ENCODE measurements around the gene NARF. TPM values are rescaled to one million over a fixed set of nuclear protein-coding genes. Genes with fewer than 3 reads are reported as not detected.

NARF gene
- total RNA-seq, 1 experiment from 2014 or later = 96.7 TPM

DNA sequence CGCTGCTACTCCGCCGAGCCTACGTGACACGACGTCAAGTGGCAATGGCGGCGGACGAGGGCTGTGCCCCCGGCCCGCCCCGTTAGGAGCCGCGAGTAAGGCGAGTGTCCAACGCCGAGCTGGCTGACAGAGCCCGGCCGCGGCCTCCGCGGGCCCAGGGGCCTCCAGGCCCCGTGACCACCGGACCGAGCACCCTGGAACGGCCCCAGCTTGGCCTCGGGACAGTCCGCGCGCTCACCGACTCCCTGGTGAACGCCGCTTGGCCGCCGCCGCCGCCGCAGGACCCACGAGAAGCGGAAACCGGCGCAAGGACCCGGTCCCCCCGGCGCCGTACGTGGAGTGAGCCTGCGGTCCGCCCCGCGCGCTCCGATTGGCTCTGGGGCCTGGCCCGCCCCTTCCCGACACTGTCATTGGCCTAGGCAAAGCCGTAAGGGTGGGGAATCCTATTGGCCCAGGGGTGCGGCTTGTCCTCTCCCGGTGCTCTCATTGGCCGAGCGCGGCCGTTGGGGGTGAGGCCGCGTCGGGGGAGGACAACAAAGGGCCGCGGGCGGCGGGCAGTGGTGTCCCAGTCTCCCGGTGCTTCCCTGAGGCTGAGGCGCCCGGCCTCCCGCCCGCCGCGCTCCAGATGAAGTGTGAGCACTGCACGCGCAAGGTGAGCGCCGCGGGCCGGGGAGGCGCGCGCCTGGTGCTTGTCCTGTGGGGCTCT is at the start of gene NARF (continued):
- no peak; the same call in 1 of the 2 replicates for TF ChIP-seq TEAD1 (CRISPR knock-in tag; IDR thresholded peaks at IDR 0.05)
- TF ChIP-seq SOX15 (CRISPR knock-in tag; IDR thresholded peaks at IDR 0.05) = no peak
- TF ChIP-seq NFE2L1 (CRISPR knock-in tag; IDR thresholded peaks at IDR 0.05) = no peak
- TF ChIP-seq, protein P1, sequence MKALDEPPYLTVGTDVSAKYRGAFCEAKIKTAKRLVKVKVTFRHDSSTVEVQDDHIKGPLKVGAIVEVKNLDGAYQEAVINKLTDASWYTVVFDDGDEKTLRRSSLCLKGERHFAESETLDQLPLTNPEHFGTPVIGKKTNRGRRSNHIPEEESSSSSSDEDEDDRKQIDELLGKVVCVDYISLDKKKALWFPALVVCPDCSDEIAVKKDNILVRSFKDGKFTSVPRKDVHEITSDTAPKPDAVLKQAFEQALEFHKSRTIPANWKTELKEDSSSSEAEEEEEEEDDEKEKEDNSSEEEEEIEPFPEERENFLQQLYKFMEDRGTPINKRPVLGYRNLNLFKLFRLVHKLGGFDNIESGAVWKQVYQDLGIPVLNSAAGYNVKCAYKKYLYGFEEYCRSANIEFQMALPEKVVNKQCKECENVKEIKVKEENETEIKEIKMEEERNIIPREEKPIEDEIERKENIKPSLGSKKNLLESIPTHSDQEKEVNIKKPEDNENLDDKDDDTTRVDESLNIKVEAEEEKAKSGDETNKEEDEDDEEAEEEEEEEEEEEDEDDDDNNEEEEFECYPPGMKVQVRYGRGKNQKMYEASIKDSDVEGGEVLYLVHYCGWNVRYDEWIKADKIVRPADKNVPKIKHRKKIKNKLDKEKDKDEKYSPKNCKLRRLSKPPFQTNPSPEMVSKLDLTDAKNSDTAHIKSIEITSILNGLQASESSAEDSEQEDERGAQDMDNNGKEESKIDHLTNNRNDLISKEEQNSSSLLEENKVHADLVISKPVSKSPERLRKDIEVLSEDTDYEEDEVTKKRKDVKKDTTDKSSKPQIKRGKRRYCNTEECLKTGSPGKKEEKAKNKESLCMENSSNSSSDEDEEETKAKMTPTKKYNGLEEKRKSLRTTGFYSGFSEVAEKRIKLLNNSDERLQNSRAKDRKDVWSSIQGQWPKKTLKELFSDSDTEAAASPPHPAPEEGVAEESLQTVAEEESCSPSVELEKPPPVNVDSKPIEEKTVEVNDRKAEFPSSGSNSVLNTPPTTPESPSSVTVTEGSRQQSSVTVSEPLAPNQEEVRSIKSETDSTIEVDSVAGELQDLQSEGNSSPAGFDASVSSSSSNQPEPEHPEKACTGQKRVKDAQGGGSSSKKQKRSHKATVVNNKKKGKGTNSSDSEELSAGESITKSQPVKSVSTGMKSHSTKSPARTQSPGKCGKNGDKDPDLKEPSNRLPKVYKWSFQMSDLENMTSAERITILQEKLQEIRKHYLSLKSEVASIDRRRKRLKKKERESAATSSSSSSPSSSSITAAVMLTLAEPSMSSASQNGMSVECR (CRISPR knock-in tag; IDR thresholded peaks at IDR 0.05; ENCODE audit: borderline replicate concordance) = peak; percentile 53; the same call in 1 of the 2 replicates
- TF ChIP-seq TP53 (CRISPR knock-in tag; IDR thresholded peaks at IDR 0.05) = no peak
- TF ChIP-seq, protein P2, sequence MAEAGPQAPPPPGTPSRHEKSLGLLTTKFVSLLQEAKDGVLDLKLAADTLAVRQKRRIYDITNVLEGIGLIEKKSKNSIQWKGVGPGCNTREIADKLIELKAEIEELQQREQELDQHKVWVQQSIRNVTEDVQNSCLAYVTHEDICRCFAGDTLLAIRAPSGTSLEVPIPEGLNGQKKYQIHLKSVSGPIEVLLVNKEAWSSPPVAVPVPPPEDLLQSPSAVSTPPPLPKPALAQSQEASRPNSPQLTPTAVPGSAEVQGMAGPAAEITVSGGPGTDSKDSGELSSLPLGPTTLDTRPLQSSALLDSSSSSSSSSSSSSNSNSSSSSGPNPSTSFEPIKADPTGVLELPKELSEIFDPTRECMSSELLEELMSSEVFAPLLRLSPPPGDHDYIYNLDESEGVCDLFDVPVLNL (CRISPR knock-in tag; IDR thresholded peaks at IDR 0.05; ENCODE audit: borderline replicate concordance, low read depth) = no peak
- no peak for TF ChIP-seq ZNF396 (CRISPR knock-in tag; IDR thresholded peaks at IDR 0.05; ENCODE audit: borderline replicate concordance)
- TF ChIP-seq, protein P3, sequence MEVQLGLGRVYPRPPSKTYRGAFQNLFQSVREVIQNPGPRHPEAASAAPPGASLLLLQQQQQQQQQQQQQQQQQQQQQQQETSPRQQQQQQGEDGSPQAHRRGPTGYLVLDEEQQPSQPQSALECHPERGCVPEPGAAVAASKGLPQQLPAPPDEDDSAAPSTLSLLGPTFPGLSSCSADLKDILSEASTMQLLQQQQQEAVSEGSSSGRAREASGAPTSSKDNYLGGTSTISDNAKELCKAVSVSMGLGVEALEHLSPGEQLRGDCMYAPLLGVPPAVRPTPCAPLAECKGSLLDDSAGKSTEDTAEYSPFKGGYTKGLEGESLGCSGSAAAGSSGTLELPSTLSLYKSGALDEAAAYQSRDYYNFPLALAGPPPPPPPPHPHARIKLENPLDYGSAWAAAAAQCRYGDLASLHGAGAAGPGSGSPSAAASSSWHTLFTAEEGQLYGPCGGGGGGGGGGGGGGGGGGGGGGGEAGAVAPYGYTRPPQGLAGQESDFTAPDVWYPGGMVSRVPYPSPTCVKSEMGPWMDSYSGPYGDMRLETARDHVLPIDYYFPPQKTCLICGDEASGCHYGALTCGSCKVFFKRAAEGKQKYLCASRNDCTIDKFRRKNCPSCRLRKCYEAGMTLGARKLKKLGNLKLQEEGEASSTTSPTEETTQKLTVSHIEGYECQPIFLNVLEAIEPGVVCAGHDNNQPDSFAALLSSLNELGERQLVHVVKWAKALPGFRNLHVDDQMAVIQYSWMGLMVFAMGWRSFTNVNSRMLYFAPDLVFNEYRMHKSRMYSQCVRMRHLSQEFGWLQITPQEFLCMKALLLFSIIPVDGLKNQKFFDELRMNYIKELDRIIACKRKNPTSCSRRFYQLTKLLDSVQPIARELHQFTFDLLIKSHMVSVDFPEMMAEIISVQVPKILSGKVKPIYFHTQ (CRISPR knock-in tag; IDR thresholded peaks at IDR 0.05) = no peak
- TF ChIP-seq, protein P4, sequence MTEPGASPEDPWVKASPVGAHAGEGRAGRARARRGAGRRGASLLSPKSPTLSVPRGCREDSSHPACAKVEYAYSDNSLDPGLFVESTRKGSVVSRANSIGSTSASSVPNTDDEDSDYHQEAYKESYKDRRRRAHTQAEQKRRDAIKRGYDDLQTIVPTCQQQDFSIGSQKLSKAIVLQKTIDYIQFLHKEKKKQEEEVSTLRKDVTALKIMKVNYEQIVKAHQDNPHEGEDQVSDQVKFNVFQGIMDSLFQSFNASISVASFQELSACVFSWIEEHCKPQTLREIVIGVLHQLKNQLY (CRISPR knock-in tag; IDR thresholded peaks at IDR 0.05) = no peak
- TF ChIP-seq ATF1 (CRISPR knock-in tag; IDR thresholded peaks at IDR 0.05) = no peak
- TF ChIP-seq, protein P5, sequence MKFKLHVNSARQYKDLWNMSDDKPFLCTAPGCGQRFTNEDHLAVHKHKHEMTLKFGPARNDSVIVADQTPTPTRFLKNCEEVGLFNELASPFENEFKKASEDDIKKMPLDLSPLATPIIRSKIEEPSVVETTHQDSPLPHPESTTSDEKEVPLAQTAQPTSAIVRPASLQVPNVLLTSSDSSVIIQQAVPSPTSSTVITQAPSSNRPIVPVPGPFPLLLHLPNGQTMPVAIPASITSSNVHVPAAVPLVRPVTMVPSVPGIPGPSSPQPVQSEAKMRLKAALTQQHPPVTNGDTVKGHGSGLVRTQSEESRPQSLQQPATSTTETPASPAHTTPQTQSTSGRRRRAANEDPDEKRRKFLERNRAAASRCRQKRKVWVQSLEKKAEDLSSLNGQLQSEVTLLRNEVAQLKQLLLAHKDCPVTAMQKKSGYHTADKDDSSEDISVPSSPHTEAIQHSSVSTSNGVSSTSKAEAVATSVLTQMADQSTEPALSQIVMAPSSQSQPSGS (CRISPR knock-in tag; IDR thresholded peaks at IDR 0.05; ENCODE audit: borderline replicate concordance, low read depth) = no peak
- TF ChIP-seq, protein P6, sequence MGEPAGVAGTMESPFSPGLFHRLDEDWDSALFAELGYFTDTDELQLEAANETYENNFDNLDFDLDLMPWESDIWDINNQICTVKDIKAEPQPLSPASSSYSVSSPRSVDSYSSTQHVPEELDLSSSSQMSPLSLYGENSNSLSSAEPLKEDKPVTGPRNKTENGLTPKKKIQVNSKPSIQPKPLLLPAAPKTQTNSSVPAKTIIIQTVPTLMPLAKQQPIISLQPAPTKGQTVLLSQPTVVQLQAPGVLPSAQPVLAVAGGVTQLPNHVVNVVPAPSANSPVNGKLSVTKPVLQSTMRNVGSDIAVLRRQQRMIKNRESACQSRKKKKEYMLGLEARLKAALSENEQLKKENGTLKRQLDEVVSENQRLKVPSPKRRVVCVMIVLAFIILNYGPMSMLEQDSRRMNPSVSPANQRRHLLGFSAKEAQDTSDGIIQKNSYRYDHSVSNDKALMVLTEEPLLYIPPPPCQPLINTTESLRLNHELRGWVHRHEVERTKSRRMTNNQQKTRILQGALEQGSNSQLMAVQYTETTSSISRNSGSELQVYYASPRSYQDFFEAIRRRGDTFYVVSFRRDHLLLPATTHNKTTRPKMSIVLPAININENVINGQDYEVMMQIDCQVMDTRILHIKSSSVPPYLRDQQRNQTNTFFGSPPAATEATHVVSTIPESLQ (CRISPR knock-in tag; IDR thresholded peaks at IDR 0.05) = no peak
- no peak for TF ChIP-seq PRRX2 (CRISPR knock-in tag; IDR thresholded peaks at IDR 0.05)
- TF ChIP-seq FOXK1 (CRISPR knock-in tag; IDR thresholded peaks at IDR 0.05) = peak; percentile 91
- TF ChIP-seq CREB1 (CRISPR knock-in tag; IDR thresholded peaks at IDR 0.05) = no peak
- TF ChIP-seq, protein P7, sequence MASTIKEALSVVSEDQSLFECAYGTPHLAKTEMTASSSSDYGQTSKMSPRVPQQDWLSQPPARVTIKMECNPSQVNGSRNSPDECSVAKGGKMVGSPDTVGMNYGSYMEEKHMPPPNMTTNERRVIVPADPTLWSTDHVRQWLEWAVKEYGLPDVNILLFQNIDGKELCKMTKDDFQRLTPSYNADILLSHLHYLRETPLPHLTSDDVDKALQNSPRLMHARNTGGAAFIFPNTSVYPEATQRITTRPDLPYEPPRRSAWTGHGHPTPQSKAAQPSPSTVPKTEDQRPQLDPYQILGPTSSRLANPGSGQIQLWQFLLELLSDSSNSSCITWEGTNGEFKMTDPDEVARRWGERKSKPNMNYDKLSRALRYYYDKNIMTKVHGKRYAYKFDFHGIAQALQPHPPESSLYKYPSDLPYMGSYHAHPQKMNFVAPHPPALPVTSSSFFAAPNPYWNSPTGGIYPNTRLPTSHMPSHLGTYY (CRISPR knock-in tag; IDR thresholded peaks at IDR 0.05) = no peak
- TF ChIP-seq RELA (CRISPR knock-in tag; IDR thresholded peaks at IDR 0.05; ENCODE audit: borderline replicate concordance) = no peak
- TF ChIP-seq, protein P8, sequence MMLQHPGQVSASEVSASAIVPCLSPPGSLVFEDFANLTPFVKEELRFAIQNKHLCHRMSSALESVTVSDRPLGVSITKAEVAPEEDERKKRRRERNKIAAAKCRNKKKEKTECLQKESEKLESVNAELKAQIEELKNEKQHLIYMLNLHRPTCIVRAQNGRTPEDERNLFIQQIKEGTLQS (CRISPR knock-in tag; conservative IDR thresholded peaks at IDR 0.05) = no peak
- TF ChIP-seq GTF2I (CRISPR knock-in tag; conservative IDR thresholded peaks at IDR 0.05) = no peak
- TF ChIP-seq TCF7 (CRISPR knock-in tag; IDR thresholded peaks at IDR 0.05; ENCODE audit: low read depth) = no peak
- TF ChIP-seq ZBTB21 (CRISPR knock-in tag; IDR thresholded peaks at IDR 0.05; ENCODE audit: borderline replicate concordance) = no peak
- TF ChIP-seq, protein P9, sequence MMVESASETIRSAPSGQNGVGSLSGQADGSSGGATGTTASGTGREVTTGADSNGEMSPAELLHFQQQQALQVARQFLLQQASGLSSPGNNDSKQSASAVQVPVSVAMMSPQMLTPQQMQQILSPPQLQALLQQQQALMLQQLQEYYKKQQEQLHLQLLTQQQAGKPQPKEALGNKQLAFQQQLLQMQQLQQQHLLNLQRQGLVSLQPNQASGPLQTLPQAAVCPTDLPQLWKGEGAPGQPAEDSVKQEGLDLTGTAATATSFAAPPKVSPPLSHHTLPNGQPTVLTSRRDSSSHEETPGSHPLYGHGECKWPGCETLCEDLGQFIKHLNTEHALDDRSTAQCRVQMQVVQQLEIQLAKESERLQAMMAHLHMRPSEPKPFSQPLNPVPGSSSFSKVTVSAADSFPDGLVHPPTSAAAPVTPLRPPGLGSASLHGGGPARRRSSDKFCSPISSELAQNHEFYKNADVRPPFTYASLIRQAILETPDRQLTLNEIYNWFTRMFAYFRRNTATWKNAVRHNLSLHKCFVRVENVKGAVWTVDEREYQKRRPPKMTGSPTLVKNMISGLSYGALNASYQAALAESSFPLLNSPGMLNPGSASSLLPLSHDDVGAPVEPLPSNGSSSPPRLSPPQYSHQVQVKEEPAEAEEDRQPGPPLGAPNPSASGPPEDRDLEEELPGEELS (CRISPR knock-in tag; IDR thresholded peaks at IDR 0.05) = peak; percentile 74; the same call in 1 of the 2 replicates

Measured in WTC11 (cell line).